ENCODE data around the gene HECTD1.

HECTD1 gene

GRCh38 chr14:31229638-31230572 is 22.3 kb upstream of the HECTD1 start:
- H3K36me3 ChIP-seq: no peaks in the 10 kb centered on the region
- H3K4me3 ChIP-seq: no peak overlapping the region
- peaks cover 0 to 25% (median 2%) of the 10 kb centered on the region in 10 experiments; a peak in 10 of 20 replicates for H3K4me1 ChIP-seq
- no peak overlapping the region for H3K9ac ChIP-seq
- H3K4me2 ChIP-seq: peak overlapping the region in 6 of 11 experiments; percentile 8 to 61 (median 46); a peak in 10 of 22 replicates
- H3K27ac ChIP-seq: peak overlapping the region in 4 of 11 experiments; percentile 42 to 60 (median 43); a peak in 6 of 22 replicates
- no peaks in the 10 kb centered on the region for H4K20me1 ChIP-seq
- H3K27me3 ChIP-seq: no peaks in the 10 kb centered on the region
- H3K9me3 ChIP-seq (replicated peaks in 1 of 11): peaks cover 0 to 6% (median 0%) of the 10 kb centered on the region in 11 experiments; a peak in 4 of 22 replicates
- TF ChIP-seq Cebpa-rat (IDR thresholded peaks at IDR 0.05): peak in 9 of 11 experiments; percentile 42 to 91 (median 71); a peak in 17 of 22 replicates

GRCh38 chr14:31229009-31229408 is 21.4 kb upstream of the HECTD1 start:
- Histone ChIP-seq H3K9me3 (replicated peaks in 1 of 11) (peaks cover 0 to 9% (median 0%) of the 10 kb centered on the region in 11 experiments; a peak in 4 of 22 replicates), H3K4me1 (peaks cover 0 to 25% (median 2%) of the 10 kb centered on the region in 10 experiments; a peak in 10 of 20 replicates), H3K4me3 (no peak overlapping the region), H3K36me3 (no peaks in the 10 kb centered on the region), H3K4me2 (peak overlapping the region in 2 of 11 experiments; percentile 52 to 61; a peak in 3 of 22 replicates), H4K20me1 (no peaks in the 10 kb centered on the region), H3K27ac (peak overlapping the region in 4 of 11 experiments; percentile 9 to 60 (median 42); a peak in 6 of 22 replicates), H3K9ac (no peak overlapping the region), H3K27me3 (no peaks in the 10 kb centered on the region)
- no peak for TF ChIP-seq Cebpa-rat (IDR thresholded peaks at IDR 0.05)

- no peaks in the 10 kb centered on the region for H3K36me3 ChIP-seq
- H3K4me1 ChIP-seq: peaks cover 0 to 25% (median 2%) of the 10 kb centered on the region in 10 experiments; a peak in 10 of 20 replicates
- no peak overlapping the region for H3K4me3 ChIP-seq
- no peaks in the 10 kb centered on the region for H3K27me3 ChIP-seq
- H4K20me1 ChIP-seq: no peaks in the 10 kb centered on the region
- H3K4me2 ChIP-seq: peak overlapping the region in 2 of 11 experiments; percentile 52 to 61; a peak in 2 of 22 replicates
- TF ChIP-seq Cebpa-rat (IDR thresholded peaks at IDR 0.05): no peak
- peak overlapping the region in 1 of 11 experiments; percentile 60; a peak in 2 of 22 replicates for H3K27ac ChIP-seq
- H3K9ac ChIP-seq: no peak overlapping the region
- H3K9me3 ChIP-seq (replicated peaks in 1 of 11): peaks cover 0 to 9% (median 0%) of the 10 kb centered on the region in 11 experiments; a peak in 4 of 22 replicates
Observed at GRCh38 chr14:31228533-31228932, 20.9 kb upstream of the HECTD1 start.

GRCh38 chr14:31224808-31225207 is 17.2 kb upstream of the HECTD1 start:
- no peaks in the 10 kb centered on the region for H4K20me1 ChIP-seq
- H3K9me3 ChIP-seq (replicated peaks in 1 of 11): peaks cover 0 to 9% (median 0%) of the 10 kb centered on the region in 11 experiments; a peak in 4 of 22 replicates
- peaks cover 0 to 18% (median 2%) of the 10 kb centered on the region in 10 experiments; a peak in 10 of 20 replicates for H3K4me1 ChIP-seq
- no peak overlapping the region for H3K27ac ChIP-seq
- no peak overlapping the region for H3K9ac ChIP-seq
- no peak overlapping the region for H3K4me2 ChIP-seq
- TF ChIP-seq Cebpa-rat (IDR thresholded peaks at IDR 0.05): no peak
- H3K36me3 ChIP-seq: no peaks in the 10 kb centered on the region
- H3K27me3 ChIP-seq: no peaks in the 10 kb centered on the region
- no peak overlapping the region for H3K4me3 ChIP-seq

GRCh38 chr14:31223331-31223730 is 15.7 kb upstream of the HECTD1 start:
- no peaks in the 10 kb centered on the region for H3K36me3 ChIP-seq
- H3K9me3 ChIP-seq (replicated peaks in 1 of 11): peaks cover 0 to 9% (median 0%) of the 10 kb centered on the region in 11 experiments; a peak in 4 of 22 replicates
- H3K27ac ChIP-seq: no peak overlapping the region
- H3K4me2 ChIP-seq: no peak overlapping the region
- TF ChIP-seq Cebpa-rat (IDR thresholded peaks at IDR 0.05): no peak
- no peak overlapping the region for H3K4me3 ChIP-seq
- no peaks in the 10 kb centered on the region for H3K27me3 ChIP-seq
- no peaks in the 10 kb centered on the region for H4K20me1 ChIP-seq
- peaks cover 0 to 4% (median 0%) of the 10 kb centered on the region in 10 experiments; a peak in 5 of 20 replicates for H3K4me1 ChIP-seq
- no peak overlapping the region for H3K9ac ChIP-seq

GRCh38 chr14:31222834-31223233 is 15.2 kb upstream of the HECTD1 start:
- Histone ChIP-seq H3K27ac (no peak overlapping the region), H3K36me3 (no peaks in the 10 kb centered on the region), H3K9ac (no peak overlapping the region), H3K4me3 (no peak overlapping the region), H3K4me2 (no peak overlapping the region), H3K27me3 (no peaks in the 10 kb centered on the region), H3K9me3 (replicated peaks in 1 of 11) (peaks cover 0 to 9% (median 0%) of the 10 kb centered on the region in 11 experiments; a peak in 4 of 22 replicates), H3K4me1 (no peaks in the 10 kb centered on the region), H4K20me1 (no peaks in the 10 kb centered on the region)
- no peak for TF ChIP-seq Cebpa-rat (IDR thresholded peaks at IDR 0.05)

- Histone ChIP-seq H3K4me3 (no peak overlapping the region), H3K9ac (no peak overlapping the region), H3K4me1 (no peaks in the 10 kb centered on the region), H3K36me3 (no peaks in the 10 kb centered on the region), H4K20me1 (no peaks in the 10 kb centered on the region), H3K27ac (no peak overlapping the region), H3K4me2 (no peak overlapping the region), H3K9me3 (replicated peaks in 1 of 11) (peaks cover 0 to 9% (median 0%) of the 10 kb centered on the region in 11 experiments; a peak in 4 of 22 replicates), H3K27me3 (no peaks in the 10 kb centered on the region)
- no peak for TF ChIP-seq Cebpa-rat (IDR thresholded peaks at IDR 0.05)
Observed at GRCh38 chr14:31221266-31221665, 13.7 kb upstream of the HECTD1 start.

GRCh38 chr14:31219169-31219568 is 11.6 kb upstream of the HECTD1 start:
- no peak overlapping the region for H3K9ac ChIP-seq
- no peaks in the 10 kb centered on the region for H3K9me3 ChIP-seq (replicated peaks in 1 of 11)
- no peaks in the 10 kb centered on the region for H3K27me3 ChIP-seq
- H3K4me2 ChIP-seq: no peak overlapping the region
- no peak for TF ChIP-seq Cebpa-rat (IDR thresholded peaks at IDR 0.05)
- no peaks in the 10 kb centered on the region for H4K20me1 ChIP-seq
- no peaks in the 10 kb centered on the region for H3K4me1 ChIP-seq
- H3K36me3 ChIP-seq: no peaks in the 10 kb centered on the region
- no peak overlapping the region for H3K4me3 ChIP-seq
- no peak overlapping the region for H3K27ac ChIP-seq

- Histone ChIP-seq H3K27me3 (no peaks in the 10 kb centered on the region), H4K20me1 (no peaks in the 10 kb centered on the region), H3K4me3 (no peak overlapping the region), H3K9me3 (replicated peaks in 1 of 11) (no peaks in the 10 kb centered on the region), H3K27ac (no peak overlapping the region), H3K4me1 (0 out of 20 replicates have a peak, but pooled peaks cover 0 to 3% (median 0%) of the 10 kb centered on the region in 10 experiments), H3K36me3 (no peaks in the 10 kb centered on the region), H3K4me2 (no peak overlapping the region), H3K9ac (no peak overlapping the region)
- TF ChIP-seq Cebpa-rat (IDR thresholded peaks at IDR 0.05): peak in 1 of 11 experiments; percentile 43; a peak in 1 of 22 replicates
Observed at GRCh38 chr14:31216359-31216758, 8.8 kb upstream of the HECTD1 start.
